A549 (cell line): ENCODE measurements around the gene WNT8A.

Experiments
- POLR2A ChIP-seq: IDR thresholded peaks from 2 replicates; pipeline ENCODE4 v1.6.1; 2012; ENCODE audit warnings: mild to moderate bottlenecking, low read length
- RAD21 ChIP-seq, 2 experiments: fragments of >200 bp in 1 of 2; sonication (Bioruptor Twin) in 1 of 2; formaldehyde crosslinking in 1 of 2; IDR thresholded peaks in 1 of 2; conservative IDR thresholded peaks in 1 of 2; 2 replicates in 1 of 2; 3 replicates in 1 of 2; pipeline ENCODE4 v1.6.1; 2012 to 2018; ENCODE audit warnings: inconsistent platforms in 1 of 2
- TF ChIP-seq, protein P1 (sequence below): fragments of >200 bp; sonication (Bioruptor Twin); formaldehyde crosslinking; IDR thresholded peaks from 3 replicates; pipeline ENCODE4 v1.5.1; 2016

GRCh38 chr5:138051441-138052296 is 32.2 kb upstream of the WNT8A start:
- TF ChIP-seq, protein P1, sequence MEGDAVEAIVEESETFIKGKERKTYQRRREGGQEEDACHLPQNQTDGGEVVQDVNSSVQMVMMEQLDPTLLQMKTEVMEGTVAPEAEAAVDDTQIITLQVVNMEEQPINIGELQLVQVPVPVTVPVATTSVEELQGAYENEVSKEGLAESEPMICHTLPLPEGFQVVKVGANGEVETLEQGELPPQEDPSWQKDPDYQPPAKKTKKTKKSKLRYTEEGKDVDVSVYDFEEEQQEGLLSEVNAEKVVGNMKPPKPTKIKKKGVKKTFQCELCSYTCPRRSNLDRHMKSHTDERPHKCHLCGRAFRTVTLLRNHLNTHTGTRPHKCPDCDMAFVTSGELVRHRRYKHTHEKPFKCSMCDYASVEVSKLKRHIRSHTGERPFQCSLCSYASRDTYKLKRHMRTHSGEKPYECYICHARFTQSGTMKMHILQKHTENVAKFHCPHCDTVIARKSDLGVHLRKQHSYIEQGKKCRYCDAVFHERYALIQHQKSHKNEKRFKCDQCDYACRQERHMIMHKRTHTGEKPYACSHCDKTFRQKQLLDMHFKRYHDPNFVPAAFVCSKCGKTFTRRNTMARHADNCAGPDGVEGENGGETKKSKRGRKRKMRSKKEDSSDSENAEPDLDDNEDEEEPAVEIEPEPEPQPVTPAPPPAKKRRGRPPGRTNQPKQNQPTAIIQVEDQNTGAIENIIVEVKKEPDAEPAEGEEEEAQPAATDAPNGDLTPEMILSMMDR, result no peak
- no peak for TF ChIP-seq RAD21 (conservative IDR thresholded peaks at IDR 0.05 in 1 of 2, IDR thresholded peaks at IDR 0.05 in 1 of 2)
- no peak for TF ChIP-seq POLR2A
